Measurements from ENCODE around the gene SRSF9.
"Not testable (repeated sequence)": the region's sequence is repeated elsewhere in the genome, so short reads cannot be mapped to it uniquely, and the experiment has no call there.

SRSF9 gene

GRCh38 chr12:120469450-120470149 is at the start of gene SRSF9:
Gene SRSF9 (minus strand): TSS chr12:120469748. CDS start chr12:120469609, 139 bp downstream.
- DNase-seq = peak; percentile 97

- not testable (repeated sequence) for DNase-seq
These were observed 49.8 kb upstream of the SRSF9 start for GRCh38 chr12:120519324-120519723.

GRCh38 chr12:120515496-120515895 is 45.9 kb upstream of the SRSF9 start:
- no peak for DNase-seq

GRCh38 chr12:120514002-120514401 is 44.5 kb upstream of the SRSF9 start:
- DNase-seq = no peak

- DNase-seq = no peak
These were observed 39.0 kb upstream of the SRSF9 start for GRCh38 chr12:120508537-120508936.

GRCh38 chr12:120504587-120504986 is 35.0 kb upstream of the SRSF9 start:
- no peak for DNase-seq

GRCh38 chr12:120500581-120500980 is 31.0 kb upstream of the SRSF9 start:
- DNase-seq = no peak

- no peak for DNase-seq
These were observed 29.4 kb upstream of the SRSF9 start for GRCh38 chr12:120498870-120499515.

- DNase-seq = no peak
These were observed 28.1 kb upstream of the SRSF9 start for GRCh38 chr12:120497524-120498150.

GRCh38 chr12:120496413-120497340 is 27.1 kb upstream of the SRSF9 start:
- DNase-seq = peak; percentile 60 to 66

GRCh38 chr12:120495731-120496412 is 26.3 kb upstream of the SRSF9 start, which contains the start of gene DYNLL1:
Gene DYNLL1 (plus strand): TSS chr12:120496113. CDS start chr12:120496422, 309 bp downstream.
- peak; percentile 96 to 98 for DNase-seq

- DNase-seq = no peak
These were observed 25.7 kb upstream of the SRSF9 start for GRCh38 chr12:120495186-120495730.

GRCh38 chr12:120490833-120491512 is 21.4 kb upstream of the SRSF9 start:
- no peak for DNase-seq

GRCh38 chr12:120490325-120490724 is 20.8 kb upstream of the SRSF9 start:
- no peak for DNase-seq

GRCh38 chr12:120489018-120489417 is 19.5 kb upstream of the SRSF9 start:
- no peak for DNase-seq

- DNase-seq = no peak
These were observed 18.6 kb upstream of the SRSF9 start for GRCh38 chr12:120488057-120488640.

- DNase-seq = not testable (repeated sequence)
These were observed 18.0 kb upstream of the SRSF9 start for GRCh38 chr12:120487552-120487951.

GRCh38 chr12:120485961-120486881 is 16.7 kb upstream of the SRSF9 start:
- DNase-seq = no peak

- no peak for DNase-seq
These were observed 14.1 kb upstream of the SRSF9 start for GRCh38 chr12:120483621-120484020.
